SH-SY5Y (cell line): ENCODE measurements around the gene OMD.

Experiments used
- GATA2 ChIP-seq: IDR thresholded peaks from 2 replicates; pipeline ENCODE4 v1.6.1; 2011; ENCODE audit warnings: mild to moderate bottlenecking, low read depth, low read length
- GATA3 ChIP-seq: IDR thresholded peaks from 2 replicates; pipeline ENCODE4 v1.6.1; 2011; ENCODE audit warnings: low read depth, mild to moderate bottlenecking, low read length, moderate library complexity

The OMD gene

GRCh38 chr9:92424340-92424739 lies at the start of gene OMD:
Gene OMD, minus strand, starts transcription at chr9:92424471. Its CDS starts 6,913 bp downstream, at chr9:92417558.
- TF ChIP-seq GATA2, result no peak
- no peak for TF ChIP-seq GATA3

GRCh38 chr9:92468206-92468605 lies 43.9 kb upstream of the OMD start:
- TF ChIP-seq GATA3 (no peak), GATA2 (no peak)

GRCh38 chr9:92467511-92467910 lies 43.2 kb upstream of the OMD start:
- TF ChIP-seq GATA3 (no peak), GATA2 (no peak)

- TF ChIP-seq GATA2 (no peak), GATA3 (no peak)
Observed at GRCh38 chr9:92467041-92467440, 42.8 kb upstream of the OMD start.

- no peak for TF ChIP-seq GATA3
- no peak for TF ChIP-seq GATA2
Observed at GRCh38 chr9:92463984-92464383, 39.7 kb upstream of the OMD start.

- no peak for TF ChIP-seq GATA2
Observed at GRCh38 chr9:92463387-92463786, 39.1 kb upstream of the OMD start.

GRCh38 chr9:92457576-92457975 lies 33.3 kb upstream of the OMD start:
- TF ChIP-seq GATA2, result no peak
- no peak for TF ChIP-seq GATA3

GRCh38 chr9:92455217-92455616 lies 30.9 kb upstream of the OMD start:
- no peak for TF ChIP-seq GATA3
- TF ChIP-seq GATA2, result no peak

GRCh38 chr9:92446536-92446935 lies 22.3 kb upstream of the OMD start:
- TF ChIP-seq GATA2, result no peak
- no peak for TF ChIP-seq GATA3

GRCh38 chr9:92444841-92445240 lies 20.6 kb upstream of the OMD start:
- TF ChIP-seq GATA2 (no peak), GATA3 (no peak)

- TF ChIP-seq GATA2, result no peak
- no peak for TF ChIP-seq GATA3
Observed at GRCh38 chr9:92440751-92441046, 16.4 kb upstream of the OMD start.

GRCh38 chr9:92439921-92440750 lies 15.9 kb upstream of the OMD start:
- TF ChIP-seq GATA3 (no peak), GATA2 (no peak)

- no peak for TF ChIP-seq GATA3
Observed at GRCh38 chr9:92438900-92439526, 14.7 kb upstream of the OMD start.

GRCh38 chr9:92435263-92435662 lies 11.0 kb upstream of the OMD start:
- TF ChIP-seq GATA2 (no peak), GATA3 (no peak)

GRCh38 chr9:92432972-92433548 lies 8.8 kb upstream of the OMD start:
- no peak for TF ChIP-seq GATA3
- TF ChIP-seq GATA2, result no peak
